Adipocyte (in vitro differentiated cells): ENCODE measurements around the gene TAX1BP3.
"Not testable (repeated sequence)": the region's sequence is repeated elsewhere in the genome, so short reads cannot be mapped to it uniquely, and the experiment has no call there.

Experiments
- DNase-seq: peaks from one replicate; pipeline ENCODE4 v3.0.0-alpha.2; 2015; ENCODE audit warnings: low read depth
- H3K27me3 ChIP-seq: replicated peaks from 2 replicates; pipeline ENCODE4 v1.7.0; 2013; ENCODE audit warnings: mild to moderate bottlenecking, low read length, moderate library complexity; ENCODE audit not compliant: control insufficient read depth, insufficient read depth
- H3K36me3 ChIP-seq: 2 replicates; pipeline ENCODE4 v1.7.0; 2013; ENCODE audit warnings: low read length, mild to moderate bottlenecking, moderate library complexity; ENCODE audit not compliant: control insufficient read depth, insufficient read depth, severe bottlenecking
- H3K4me1 ChIP-seq: 2 replicates; pipeline ENCODE4 v1.7.0; 2013; ENCODE audit warnings: mild to moderate bottlenecking, low read length, moderate library complexity; ENCODE audit not compliant: control insufficient read depth, insufficient read depth
- H3K4me3 ChIP-seq: 2 replicates; pipeline ENCODE4 v1.7.0; 2013; ENCODE audit warnings: mild to moderate bottlenecking, low read length, moderate library complexity
- H3K9ac ChIP-seq: 2 replicates; pipeline ENCODE4 v1.7.0; 2013; ENCODE audit warnings: mild to moderate bottlenecking, low read length, moderate library complexity
- H3K9me3 ChIP-seq: 2 replicates; pipeline ENCODE4 v1.7.0; 2013; ENCODE audit warnings: mild to moderate bottlenecking, low read length, moderate library complexity; ENCODE audit not compliant: control insufficient read depth

TAX1BP3 gene, protein sequence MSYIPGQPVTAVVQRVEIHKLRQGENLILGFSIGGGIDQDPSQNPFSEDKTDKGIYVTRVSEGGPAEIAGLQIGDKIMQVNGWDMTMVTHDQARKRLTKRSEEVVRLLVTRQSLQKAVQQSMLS

DNA sequence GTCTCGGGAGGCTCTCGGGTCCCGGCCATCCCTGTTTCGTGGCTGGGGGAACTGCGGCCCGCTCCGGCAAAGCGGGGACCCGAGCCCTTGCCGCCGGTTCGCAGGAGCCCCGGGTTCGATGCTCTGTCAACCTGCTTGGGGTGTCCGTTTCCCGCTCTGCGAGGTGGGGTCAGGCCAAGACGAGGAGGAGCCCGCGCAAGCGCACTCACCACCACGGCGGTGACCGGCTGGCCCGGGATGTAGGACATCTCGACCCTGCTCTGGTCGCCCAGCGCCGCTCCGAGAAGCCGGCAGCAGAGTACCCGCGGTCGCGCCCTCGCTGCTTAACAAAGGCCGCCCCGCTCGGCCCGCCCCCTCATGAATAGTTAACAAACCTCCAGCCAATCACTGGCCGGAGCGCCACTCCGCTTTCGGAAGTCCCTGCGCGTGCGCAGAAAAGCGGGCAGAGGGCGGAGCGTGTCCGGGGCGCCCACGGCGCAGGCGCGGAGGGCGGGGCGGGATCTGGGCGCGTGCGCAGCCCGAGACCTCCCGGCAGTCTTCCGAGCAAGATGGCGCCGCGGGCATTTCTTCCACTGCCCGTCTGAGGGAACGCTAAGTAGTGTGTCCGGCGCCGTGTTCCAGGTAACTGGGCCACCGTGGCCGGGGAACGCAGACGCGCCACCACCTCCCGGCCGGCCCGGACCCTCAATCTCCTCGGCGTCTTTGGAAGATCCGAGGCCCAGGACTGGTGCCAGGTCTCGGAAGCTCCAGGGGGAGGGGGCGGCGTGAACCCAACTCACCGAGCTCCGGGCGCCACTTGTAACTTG is at the start of gene TAX1BP3, which contains the start of gene EMC6:
TSS of gene TAX1BP3 (minus strand) at position 300 of the 806 bp plus-strand sequence. CDS start at position 248, 52 bp downstream.
TSS of gene EMC6 (plus strand) at position 534 of the 806 bp plus-strand sequence. CDS start 335 bp downstream, outside the sequence.
- peak within 1 kb of the TSS; percentile 88 for H3K4me3 ChIP-seq
- H3K27me3 ChIP-seq = no peaks in the 10 kb centered on the region
- no peaks in the 10 kb centered on the region for H3K9me3 ChIP-seq
- peaks cover 15% of the 10 kb centered on the region for H3K36me3 ChIP-seq
- peak within 1 kb of the TSS; percentile 93 for H3K9ac ChIP-seq
- peaks cover 24% of the 10 kb centered on the region for H3K4me1 ChIP-seq
- peak; percentile 100 for DNase-seq

DNA sequence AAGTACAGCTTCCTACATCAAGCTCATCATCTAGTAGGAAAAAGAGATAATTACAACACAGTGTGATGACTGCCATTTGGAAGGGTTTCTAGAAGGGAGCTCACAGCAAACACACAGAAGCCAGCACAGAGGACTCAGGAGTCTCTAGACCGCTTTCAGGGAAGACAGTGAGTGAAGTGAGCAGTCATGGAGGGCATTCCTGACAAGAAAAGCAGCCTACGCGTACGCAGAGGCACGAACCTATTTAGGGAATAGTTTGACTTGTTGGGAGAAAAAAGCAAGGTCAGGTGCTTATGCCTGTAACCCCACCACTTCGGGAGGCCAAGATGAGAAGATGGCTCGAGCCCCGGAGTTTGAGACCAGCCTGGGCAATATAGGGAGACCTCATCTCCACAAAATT is 46.9 kb upstream of the TAX1BP3 start:
- H3K9ac ChIP-seq = no peak overlapping the region
- H3K27me3 ChIP-seq = no peaks in the 10 kb centered on the region
- no peak for DNase-seq
- H3K36me3 ChIP-seq = peaks cover 52% of the 10 kb centered on the region
- H3K9me3 ChIP-seq = no peaks in the 10 kb centered on the region
- H3K4me1 ChIP-seq = peaks cover 25% of the 10 kb centered on the region
- H3K4me3 ChIP-seq = no peak overlapping the region

DNA sequence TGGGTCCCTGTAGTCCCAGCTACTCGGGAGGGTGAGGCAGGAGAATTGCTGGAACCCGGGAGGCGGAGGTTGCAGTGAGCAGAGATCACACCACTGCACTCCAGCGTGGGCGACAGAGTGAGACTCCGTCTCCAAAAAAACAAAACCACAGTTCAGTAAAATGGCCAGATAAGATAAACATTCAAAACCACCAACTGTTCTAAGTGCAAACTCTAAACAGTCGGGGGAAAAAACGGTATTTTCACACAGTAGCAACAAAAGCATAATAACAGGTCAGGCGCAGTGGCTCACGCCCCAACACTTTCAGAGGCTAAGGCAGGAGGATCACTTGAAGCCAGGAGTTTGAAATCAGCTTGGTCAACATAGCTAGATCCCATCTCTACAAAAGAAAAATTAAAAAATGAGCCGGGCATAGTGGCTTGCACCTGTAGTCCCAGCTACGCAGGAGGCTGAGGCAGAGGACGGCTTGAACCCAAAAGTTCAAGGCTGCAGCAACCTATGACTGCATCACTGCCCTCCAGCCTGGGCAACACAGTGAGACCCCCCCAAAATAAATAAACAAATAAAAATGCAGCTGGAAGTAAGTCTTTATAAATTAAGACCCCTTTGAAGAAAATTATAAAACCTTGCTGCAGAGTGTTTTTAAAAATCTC is 44.6 kb upstream of the TAX1BP3 start:
- Histone ChIP-seq H3K4me3 (no peak overlapping the region), H3K27me3 (no peaks in the 10 kb centered on the region), H3K4me1 (peaks cover 5% of the 10 kb centered on the region), H3K9ac (no peak overlapping the region), H3K36me3 (peaks cover 43% of the 10 kb centered on the region), H3K9me3 (no peaks in the 10 kb centered on the region)
- no peak for DNase-seq

DNA sequence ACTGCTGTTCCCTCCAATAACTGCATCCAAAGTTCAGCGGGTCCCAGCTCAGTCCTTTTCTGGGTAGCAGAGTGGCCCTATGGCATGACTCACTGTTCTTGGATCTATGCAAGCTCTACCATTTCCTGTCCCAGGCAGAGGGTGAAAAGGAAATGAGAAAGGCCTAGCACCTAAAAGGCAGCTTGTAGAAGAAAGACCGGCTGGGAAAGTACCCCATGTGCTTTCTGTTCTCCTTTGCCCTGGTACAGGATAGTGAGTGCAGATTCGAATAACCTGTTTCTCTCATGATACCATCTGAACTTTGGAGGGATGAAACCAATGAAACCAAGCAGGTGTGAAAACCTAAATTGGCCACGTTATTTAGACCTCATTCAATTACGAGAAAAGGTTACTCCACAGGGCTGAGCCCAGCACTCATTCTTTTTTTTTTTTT is 42.6 kb upstream of the TAX1BP3 start:
- Histone ChIP-seq H3K27me3 (no peaks in the 10 kb centered on the region), H3K4me3 (no peak overlapping the region), H3K9me3 (no peaks in the 10 kb centered on the region), H3K9ac (no peak overlapping the region), H3K4me1 (peaks cover 5% of the 10 kb centered on the region), H3K36me3 (peaks cover 24% of the 10 kb centered on the region)
- peak; percentile 8 for DNase-seq

DNA sequence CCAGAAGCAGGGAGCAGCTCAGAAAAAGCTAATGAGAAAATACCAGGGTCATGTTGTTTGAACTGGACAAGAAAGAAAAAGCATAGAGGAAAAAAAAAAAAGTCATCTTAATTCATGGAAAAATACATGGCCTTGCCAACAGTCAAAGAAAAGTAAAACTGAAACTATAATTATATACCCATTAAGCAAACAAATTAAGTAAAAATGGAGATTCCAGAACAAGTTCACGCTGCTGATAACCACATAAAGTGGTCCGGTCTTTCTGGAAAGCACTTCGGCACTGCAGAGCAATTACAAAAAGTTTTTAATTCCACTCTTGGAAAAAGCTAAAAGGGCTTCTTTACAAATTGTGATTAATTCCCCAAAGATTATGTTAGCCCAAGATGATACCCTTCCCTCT is 40.0 kb upstream of the TAX1BP3 start:
- no peaks in the 10 kb centered on the region for H3K27me3 ChIP-seq
- H3K4me1 ChIP-seq = peaks cover 5% of the 10 kb centered on the region
- H3K4me3 ChIP-seq = no peak overlapping the region
- H3K9me3 ChIP-seq = no peaks in the 10 kb centered on the region
- no peak for DNase-seq
- peaks cover 7% of the 10 kb centered on the region for H3K36me3 ChIP-seq
- no peak overlapping the region for H3K9ac ChIP-seq

DNA sequence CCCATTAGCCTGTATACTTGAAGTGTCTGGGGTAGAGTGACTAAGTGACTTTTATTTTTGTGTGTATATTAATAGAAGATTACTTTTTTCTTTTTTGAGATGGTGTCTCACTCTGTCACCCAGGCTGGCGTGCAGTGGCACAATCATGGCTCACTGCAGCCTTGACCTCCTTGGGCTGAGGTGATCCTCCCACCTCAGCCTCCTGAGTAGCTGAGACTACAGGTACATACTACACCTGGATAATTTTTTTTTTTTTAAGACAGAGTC is 37.3 kb upstream of the TAX1BP3 start:
- not testable (repeated sequence) for H3K9me3 ChIP-seq, H3K36me3 ChIP-seq, H3K4me3 ChIP-seq, H3K4me1 ChIP-seq, H3K9ac ChIP-seq, H3K27me3 ChIP-seq, DNase-seq

DNA sequence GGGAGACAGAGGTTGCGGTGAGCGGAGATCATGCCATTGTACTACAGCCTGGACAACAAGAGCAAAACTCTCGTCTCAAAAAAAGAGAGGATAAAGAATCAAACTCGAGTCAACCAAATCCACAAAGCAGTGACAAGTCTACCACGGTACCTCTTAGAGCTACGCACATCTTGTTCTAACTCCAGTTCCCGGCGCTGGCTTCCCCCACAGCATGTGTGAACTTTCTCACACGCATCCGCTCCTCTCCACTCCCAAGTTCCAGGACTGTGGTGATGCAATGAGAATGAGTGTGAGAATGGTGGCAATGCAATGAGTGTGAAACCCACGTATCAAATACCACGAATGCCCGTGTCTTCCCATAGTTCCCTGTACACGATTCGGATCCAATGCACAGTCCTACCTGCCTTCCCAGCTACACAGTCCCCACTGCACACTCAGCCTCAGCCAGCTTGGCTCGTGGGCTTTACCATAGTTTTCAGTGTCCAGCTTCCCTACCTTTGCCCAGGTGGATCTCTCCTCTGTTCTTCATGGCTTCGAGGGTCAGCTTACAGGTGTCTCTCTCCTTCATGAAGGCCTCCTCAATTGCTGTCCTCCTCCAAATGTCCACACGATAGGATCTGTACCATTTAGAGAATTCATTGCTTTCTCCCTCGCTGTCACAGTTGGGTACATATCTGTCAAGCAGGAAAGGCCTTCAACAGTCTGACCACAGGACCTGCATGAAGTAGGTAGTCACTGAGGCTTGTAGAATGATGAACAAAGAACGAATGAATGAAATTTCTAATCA is 36.7 kb upstream of the TAX1BP3 start:
- no peak for DNase-seq
- H3K9ac ChIP-seq = no peak overlapping the region
- no peaks in the 10 kb centered on the region for H3K36me3 ChIP-seq
- no peaks in the 10 kb centered on the region for H3K4me1 ChIP-seq
- no peaks in the 10 kb centered on the region for H3K9me3 ChIP-seq
- no peak overlapping the region for H3K4me3 ChIP-seq
- H3K27me3 ChIP-seq = no peaks in the 10 kb centered on the region

DNA sequence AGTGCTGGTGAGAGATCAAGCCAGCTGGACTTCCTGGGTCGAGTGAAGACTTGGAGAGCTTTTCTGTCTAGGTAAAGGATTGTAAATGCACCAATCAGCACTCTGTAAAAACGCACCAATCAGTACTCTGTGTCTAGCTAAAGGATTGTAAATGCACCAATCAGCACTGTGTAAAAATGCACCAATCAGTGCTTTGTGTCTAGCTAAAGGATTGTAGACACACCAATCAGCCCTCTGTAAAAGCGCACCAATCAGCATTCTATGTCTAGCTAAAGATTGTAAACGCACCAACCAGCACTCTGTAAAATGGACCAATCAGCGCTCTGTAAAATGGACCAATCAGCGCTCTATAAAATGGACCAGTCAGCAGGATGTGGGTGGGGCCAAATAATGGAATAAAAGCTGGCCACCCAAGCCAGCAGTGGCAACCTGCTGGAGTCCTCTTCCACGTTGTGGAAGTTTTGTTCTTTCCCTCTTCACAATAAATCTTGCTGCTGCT is 33.7 kb upstream of the TAX1BP3 start:
- H3K9ac ChIP-seq, H3K4me3 ChIP-seq, H3K4me1 ChIP-seq, H3K36me3 ChIP-seq, H3K27me3 ChIP-seq, DNase-seq: not testable (repeated sequence)
- H3K9me3 ChIP-seq = peaks cover 12% of the 10 kb centered on the region

DNA sequence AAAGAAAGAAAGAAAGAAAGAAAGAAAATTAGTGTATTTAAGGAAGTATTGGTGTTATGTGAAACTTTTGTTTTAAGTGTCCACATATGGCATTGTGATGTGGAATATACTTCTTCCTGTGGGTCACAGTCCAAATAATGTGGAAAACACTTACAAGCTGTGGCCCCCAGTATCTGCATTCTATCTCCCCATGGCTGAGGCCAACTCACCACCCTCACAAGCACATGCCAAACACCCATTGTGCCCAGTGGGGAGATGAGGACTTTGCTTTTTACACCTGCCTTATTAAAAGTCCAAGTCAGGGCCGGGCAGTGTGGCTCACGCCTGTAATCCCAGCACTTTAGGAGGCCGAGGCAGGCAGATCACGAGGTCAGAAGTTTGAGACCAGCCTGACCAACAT is 31.6 kb upstream of the TAX1BP3 start:
- no peak overlapping the region for H3K9ac ChIP-seq
- H3K4me1 ChIP-seq = peaks cover 4% of the 10 kb centered on the region
- H3K36me3 ChIP-seq = no peaks in the 10 kb centered on the region
- no peak for DNase-seq
- no peak overlapping the region for H3K4me3 ChIP-seq
- H3K9me3 ChIP-seq = peaks cover 12% of the 10 kb centered on the region
- H3K27me3 ChIP-seq = no peaks in the 10 kb centered on the region

DNA sequence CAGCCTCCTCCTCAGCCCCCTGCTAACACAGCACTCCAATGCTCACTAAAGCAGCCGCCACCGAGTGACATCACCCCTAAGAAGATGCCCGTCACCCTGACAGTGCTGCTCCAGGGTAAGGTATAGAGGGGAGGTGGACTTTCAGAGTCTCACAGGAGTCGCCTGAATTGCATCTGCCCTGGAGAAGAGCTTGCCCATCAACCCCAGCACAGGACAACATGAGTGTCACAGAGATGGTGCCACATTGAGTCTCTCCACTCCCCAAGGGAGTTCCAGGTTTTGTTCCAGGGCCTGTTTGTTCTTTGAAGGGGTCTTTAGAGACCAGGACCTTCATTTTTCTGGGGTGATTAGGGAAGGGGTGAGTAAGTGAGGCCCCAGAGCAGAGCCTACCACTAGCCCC is 29.8 kb upstream of the TAX1BP3 start:
- H3K36me3 ChIP-seq = no peaks in the 10 kb centered on the region
- H3K27me3 ChIP-seq = no peaks in the 10 kb centered on the region
- H3K9ac ChIP-seq = no peak overlapping the region
- H3K4me1 ChIP-seq = peaks cover 4% of the 10 kb centered on the region
- no peak for DNase-seq
- H3K4me3 ChIP-seq = no peak overlapping the region
- peaks cover 12% of the 10 kb centered on the region for H3K9me3 ChIP-seq

DNA sequence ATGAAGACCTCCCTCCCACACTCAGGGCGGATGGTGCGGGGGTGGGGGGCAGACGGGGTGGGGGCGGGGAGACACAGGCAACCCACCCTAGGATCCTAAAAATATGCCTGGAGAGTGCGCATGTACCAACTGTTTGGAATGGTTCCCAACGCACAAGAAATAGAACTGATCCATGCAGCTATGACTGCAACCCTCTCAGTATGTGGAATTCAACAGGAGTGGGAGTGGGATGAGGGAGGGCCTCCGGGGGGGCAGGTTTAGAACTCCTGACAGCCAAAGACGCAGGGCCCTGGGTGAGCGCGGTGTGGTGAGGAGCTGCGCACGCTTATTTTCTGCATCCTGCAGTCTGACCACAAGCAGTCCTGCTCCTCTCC is 28.7 kb upstream of the TAX1BP3 start:
- H3K27me3 ChIP-seq = no peaks in the 10 kb centered on the region
- no peaks in the 10 kb centered on the region for H3K36me3 ChIP-seq
- H3K9ac ChIP-seq = no peak overlapping the region
- no peak overlapping the region for H3K4me3 ChIP-seq
- DNase-seq = no peak
- H3K4me1 ChIP-seq = peaks cover 4% of the 10 kb centered on the region
- H3K9me3 ChIP-seq = peaks cover 12% of the 10 kb centered on the region
